HepG2 (cell line): Measurements from ENCODE around the gene MORF4L1. TPM values are rescaled to one million over a fixed set of nuclear protein-coding genes. Genes with fewer than 3 reads are reported as not detected.

ENCODE experiments used
- FOXA1 ChIP-seq, 2 experiments: fragments of 450-650 bp in 1 of 2; sonication (generic) in 1 of 2; formaldehyde crosslinking in 1 of 2; IDR thresholded peaks; 2 replicates each; pipeline versions ENCODE4 v1.4.0 to v1.6.1; 2016 to 2020; ENCODE audit warnings: missing genetic modification reagents in 1 of 2
- FOXP1 ChIP-seq, 2 experiments: fragments of 450-650 bp in 1 of 2; IDR thresholded peaks; 2 replicates each; pipeline ENCODE4 v1.6.1; 2017 to 2018; ENCODE audit warnings: antibody characterized with exemption in 1 of 2
- ZNF292 ChIP-seq: sonication (generic); formaldehyde crosslinking; IDR thresholded peaks from 2 replicates; pipeline ENCODE4 v1.8.1; 2022; ENCODE audit warnings: mild to moderate bottlenecking, low read depth, missing genetic modification reagents, borderline replicate concordance
- polyA plus RNA-seq, 8 experiments: library from polyadenylated mRNA; depleted of rRNA in 3 of 8; stranded (reverse) in 7 of 8; unstranded in 1 of 8; fragments of >200 nt; fragmentation: Illumina TruSeq in 4 of 8; extraction: Trizol in 4 of 8; gene quantifications; 2 replicates each; pipeline versions ENCODE4 v1.2.1 to v1.2.3, GENCODE V29; 2011 to 2016; ENCODE audit warnings: low read depth in 4 of 8, missing spikeins in 1 of 8, mixed read lengths in 1 of 8; ENCODE audit not compliant: insufficient read depth in 1 of 8
- total RNA-seq, 5 experiments: library from RNA; depleted of rRNA; stranded (reverse); fragments of >200 nt; fragmentation: Illumina TruSeq; extraction: Trizol; gene quantifications; 2 replicates each; pipeline ENCODE4 v1.2.3, GENCODE V29; 2016; ENCODE audit warnings: low read depth in 1 of 5
- TF ChIP-seq, protein P1 (sequence below): sonication (generic); formaldehyde crosslinking; IDR thresholded peaks from 2 replicates; pipeline ENCODE4 v1.5.1; 2020; ENCODE audit warnings: mild to moderate bottlenecking, missing genetic modification reagents, moderate library complexity
- TF ChIP-seq, protein P2 (sequence below): sonication (generic); formaldehyde crosslinking; IDR thresholded peaks from 2 replicates; pipeline ENCODE4 v1.4.0; 2020; ENCODE audit warnings: missing genetic modification reagents

MORF4L1 gene
- total and polyA plus RNA-seq, 2 of the 13 experiments (the other 11 are each of a cell fraction or from before 2014, with no cell fraction given) = 218 to 219 TPM

DNA sequence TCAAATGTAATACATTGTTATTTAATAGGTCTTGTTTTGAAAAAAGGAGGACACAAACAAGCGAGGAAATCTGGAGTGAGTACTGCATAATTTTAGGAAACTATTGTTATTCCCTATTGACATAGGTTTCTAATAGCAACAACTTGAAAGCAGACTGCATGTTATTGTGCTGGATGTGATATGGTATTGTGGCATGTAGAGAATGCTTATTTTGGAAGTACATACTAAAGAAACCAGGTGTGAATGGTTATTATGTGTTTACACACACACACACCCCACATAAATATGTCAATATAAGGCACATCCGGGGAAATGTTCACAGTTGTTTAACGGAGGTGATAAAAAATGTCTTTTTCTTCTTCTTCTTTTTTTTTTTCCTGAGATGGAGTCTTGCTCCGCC is 5.9 kb upstream of the MORF4L1 start (continued):
- TF ChIP-seq, protein P1, sequence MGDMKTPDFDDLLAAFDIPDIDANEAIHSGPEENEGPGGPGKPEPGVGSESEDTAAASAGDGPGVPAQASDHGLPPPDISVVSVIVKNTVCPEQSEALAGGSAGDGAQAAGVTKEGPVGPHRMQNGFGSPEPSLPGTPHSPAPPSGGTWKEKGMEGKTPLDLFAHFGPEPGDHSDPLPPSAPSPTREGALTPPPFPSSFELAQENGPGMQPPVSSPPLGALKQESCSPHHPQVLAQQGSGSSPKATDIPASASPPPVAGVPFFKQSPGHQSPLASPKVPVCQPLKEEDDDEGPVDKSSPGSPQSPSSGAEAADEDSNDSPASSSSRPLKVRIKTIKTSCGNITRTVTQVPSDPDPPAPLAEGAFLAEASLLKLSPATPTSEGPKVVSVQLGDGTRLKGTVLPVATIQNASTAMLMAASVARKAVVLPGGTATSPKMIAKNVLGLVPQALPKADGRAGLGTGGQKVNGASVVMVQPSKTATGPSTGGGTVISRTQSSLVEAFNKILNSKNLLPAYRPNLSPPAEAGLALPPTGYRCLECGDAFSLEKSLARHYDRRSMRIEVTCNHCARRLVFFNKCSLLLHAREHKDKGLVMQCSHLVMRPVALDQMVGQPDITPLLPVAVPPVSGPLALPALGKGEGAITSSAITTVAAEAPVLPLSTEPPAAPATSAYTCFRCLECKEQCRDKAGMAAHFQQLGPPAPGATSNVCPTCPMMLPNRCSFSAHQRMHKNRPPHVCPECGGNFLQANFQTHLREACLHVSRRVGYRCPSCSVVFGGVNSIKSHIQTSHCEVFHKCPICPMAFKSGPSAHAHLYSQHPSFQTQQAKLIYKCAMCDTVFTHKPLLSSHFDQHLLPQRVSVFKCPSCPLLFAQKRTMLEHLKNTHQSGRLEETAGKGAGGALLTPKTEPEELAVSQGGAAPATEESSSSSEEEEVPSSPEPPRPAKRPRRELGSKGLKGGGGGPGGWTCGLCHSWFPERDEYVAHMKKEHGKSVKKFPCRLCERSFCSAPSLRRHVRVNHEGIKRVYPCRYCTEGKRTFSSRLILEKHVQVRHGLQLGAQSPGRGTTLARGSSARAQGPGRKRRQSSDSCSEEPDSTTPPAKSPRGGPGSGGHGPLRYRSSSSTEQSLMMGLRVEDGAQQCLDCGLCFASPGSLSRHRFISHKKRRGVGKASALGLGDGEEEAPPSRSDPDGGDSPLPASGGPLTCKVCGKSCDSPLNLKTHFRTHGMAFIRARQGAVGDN = no peak
- TF ChIP-seq, protein P2, sequence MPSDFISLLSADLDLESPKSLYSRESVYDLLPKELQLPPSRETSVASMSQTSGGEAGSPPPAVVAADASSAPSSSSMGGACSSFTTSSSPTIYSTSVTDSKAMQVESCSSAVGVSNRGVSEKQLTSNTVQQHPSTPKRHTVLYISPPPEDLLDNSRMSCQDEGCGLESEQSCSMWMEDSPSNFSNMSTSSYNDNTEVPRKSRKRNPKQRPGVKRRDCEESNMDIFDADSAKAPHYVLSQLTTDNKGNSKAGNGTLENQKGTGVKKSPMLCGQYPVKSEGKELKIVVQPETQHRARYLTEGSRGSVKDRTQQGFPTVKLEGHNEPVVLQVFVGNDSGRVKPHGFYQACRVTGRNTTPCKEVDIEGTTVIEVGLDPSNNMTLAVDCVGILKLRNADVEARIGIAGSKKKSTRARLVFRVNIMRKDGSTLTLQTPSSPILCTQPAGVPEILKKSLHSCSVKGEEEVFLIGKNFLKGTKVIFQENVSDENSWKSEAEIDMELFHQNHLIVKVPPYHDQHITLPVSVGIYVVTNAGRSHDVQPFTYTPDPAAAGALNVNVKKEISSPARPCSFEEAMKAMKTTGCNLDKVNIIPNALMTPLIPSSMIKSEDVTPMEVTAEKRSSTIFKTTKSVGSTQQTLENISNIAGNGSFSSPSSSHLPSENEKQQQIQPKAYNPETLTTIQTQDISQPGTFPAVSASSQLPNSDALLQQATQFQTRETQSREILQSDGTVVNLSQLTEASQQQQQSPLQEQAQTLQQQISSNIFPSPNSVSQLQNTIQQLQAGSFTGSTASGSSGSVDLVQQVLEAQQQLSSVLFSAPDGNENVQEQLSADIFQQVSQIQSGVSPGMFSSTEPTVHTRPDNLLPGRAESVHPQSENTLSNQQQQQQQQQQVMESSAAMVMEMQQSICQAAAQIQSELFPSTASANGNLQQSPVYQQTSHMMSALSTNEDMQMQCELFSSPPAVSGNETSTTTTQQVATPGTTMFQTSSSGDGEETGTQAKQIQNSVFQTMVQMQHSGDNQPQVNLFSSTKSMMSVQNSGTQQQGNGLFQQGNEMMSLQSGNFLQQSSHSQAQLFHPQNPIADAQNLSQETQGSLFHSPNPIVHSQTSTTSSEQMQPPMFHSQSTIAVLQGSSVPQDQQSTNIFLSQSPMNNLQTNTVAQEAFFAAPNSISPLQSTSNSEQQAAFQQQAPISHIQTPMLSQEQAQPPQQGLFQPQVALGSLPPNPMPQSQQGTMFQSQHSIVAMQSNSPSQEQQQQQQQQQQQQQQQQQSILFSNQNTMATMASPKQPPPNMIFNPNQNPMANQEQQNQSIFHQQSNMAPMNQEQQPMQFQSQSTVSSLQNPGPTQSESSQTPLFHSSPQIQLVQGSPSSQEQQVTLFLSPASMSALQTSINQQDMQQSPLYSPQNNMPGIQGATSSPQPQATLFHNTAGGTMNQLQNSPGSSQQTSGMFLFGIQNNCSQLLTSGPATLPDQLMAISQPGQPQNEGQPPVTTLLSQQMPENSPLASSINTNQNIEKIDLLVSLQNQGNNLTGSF (CRISPR knock-in tag) = no peak
- TF ChIP-seq FOXP1 (IDR thresholded peaks at IDR 0.05) (no peak), FOXP1 (CRISPR knock-in tag; IDR thresholded peaks at IDR 0.05) (no peak), ZNF292 (no peak), FOXA1 (IDR thresholded peaks at IDR 0.05) (no peak), FOXA1 (CRISPR knock-in tag; IDR thresholded peaks at IDR 0.05) (no peak)
